ENCODE measurements around the gene AKT3.

GRCh38 chr1:243553090-243553489, 297.0 kb downstream of the AKT3 start:
- TF ChIP-seq CTCF (conservative IDR thresholded peaks at IDR 0.05) (no peak), ZFX (IDR thresholded peaks at IDR 0.05) (no peak)

Measured in C4-2B (cell line).